Activated naive CD4-positive, alpha-beta T cell treated with Interleukin-2 at 50 U/mL for 16 hours (primary cell): Measurements from ENCODE around the gene EBLN2.

ENCODE experiments used
- DNase-seq: peaks from one replicate; pipeline ENCODE4 v3.0.0-alpha.2; 2020

EBLN2 gene

DNA sequence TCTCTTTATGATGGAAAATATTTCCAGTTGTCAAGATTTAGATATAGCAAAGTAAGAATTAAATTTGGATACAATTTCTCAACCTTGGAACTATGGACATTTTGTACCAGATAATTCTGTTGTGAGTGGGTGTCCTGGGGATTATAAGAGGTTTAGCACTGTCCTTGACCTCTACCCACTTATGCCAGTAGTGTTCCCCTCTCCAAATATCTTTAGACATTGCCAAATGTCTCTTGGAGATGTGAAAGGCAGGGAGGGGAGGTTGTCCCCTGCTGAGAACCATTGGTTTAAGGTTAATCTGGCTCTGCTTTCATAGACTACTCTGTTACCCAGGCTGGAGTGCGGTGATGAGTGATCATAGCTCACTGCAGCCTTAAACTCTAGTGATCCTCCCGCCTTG lies at the start of gene EBLN2:
Gene EBLN2 (plus strand): TSS at position 244 of the 400 bp plus-strand sequence. CDS start 423 bp downstream, outside the sequence.
- no peak for DNase-seq

GRCh38 chr3:73018298-73018697 lies 43.2 kb upstream of the EBLN2 start:
- no peak for DNase-seq

GRCh38 chr3:73018790-73019441 lies 42.5 kb upstream of the EBLN2 start:
- no peak for DNase-seq

- DNase-seq: no peak
Measured at GRCh38 chr3:73021301-73021835, 40.1 kb upstream of the EBLN2 start.

- no peak for DNase-seq
Measured at GRCh38 chr3:73024836-73025235, 36.6 kb upstream of the EBLN2 start.

GRCh38 chr3:73026111-73026759 lies 35.2 kb upstream of the EBLN2 start:
- DNase-seq: no peak

DNA sequence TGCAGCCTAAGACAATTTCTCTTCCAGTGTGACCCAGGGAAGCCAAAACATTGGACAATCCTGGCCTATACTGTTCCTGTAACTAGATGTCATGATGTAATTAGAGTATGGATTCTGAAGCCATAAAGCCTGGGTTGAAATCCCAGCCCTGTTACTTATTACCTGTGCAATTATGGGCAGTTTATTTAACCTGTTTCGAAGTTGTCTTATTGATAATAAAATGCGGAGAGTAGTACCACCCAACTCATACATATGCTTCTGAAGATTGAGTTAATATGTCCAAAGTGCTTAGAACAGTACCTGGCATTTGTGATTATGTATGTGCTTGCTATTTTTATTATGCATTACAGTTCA lies 34.7 kb upstream of the EBLN2 start:
- DNase-seq: no peak

DNA sequence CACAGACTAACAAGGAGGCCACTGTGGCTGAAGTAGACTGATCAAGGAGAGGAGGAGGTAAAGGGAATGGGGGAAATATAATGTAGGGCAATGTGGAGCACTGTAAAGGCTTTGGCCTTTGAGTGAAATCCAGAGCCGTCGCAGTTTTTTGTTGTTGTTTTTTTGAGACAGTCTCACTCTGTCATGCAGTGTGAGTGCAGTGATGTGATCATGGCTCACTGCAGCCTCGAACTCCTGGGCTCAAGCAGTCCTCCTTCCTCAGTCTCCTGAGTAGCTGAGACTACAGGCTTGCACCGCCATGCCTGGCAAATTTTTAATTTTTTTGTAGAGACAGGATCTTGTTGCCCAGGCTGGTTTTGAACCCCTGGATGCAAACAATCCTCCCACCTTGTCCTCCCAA lies 32.7 kb upstream of the EBLN2 start:
- DNase-seq: no peak

- no peak for DNase-seq
Measured at GRCh38 chr3:73029321-73029796, 32.1 kb upstream of the EBLN2 start.

DNA sequence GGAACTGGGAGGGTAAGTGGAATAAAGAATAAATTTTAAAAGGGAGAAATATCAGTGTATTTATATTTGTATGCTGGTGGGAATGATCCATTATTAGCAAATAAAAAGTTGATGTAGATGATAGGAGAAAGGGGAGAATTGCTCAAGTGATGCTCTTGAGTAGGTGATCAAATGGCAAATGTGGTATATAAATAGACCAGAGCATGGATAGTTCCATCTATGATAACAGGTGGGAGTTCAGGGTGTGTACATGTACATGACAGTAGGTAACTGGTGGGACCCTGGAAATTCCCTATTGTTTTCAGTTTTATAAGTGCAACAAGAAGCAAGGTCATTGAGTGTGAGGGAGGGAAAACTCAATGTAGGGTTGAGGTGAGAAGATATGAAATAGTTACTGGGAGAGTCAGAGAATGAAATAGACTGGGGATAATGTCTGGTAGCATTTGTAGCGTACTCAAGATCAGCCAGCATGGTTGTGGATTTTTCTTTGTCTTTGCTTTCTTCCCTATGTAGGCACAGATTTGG lies 31.3 kb upstream of the EBLN2 start:
- no peak for DNase-seq

DNA sequence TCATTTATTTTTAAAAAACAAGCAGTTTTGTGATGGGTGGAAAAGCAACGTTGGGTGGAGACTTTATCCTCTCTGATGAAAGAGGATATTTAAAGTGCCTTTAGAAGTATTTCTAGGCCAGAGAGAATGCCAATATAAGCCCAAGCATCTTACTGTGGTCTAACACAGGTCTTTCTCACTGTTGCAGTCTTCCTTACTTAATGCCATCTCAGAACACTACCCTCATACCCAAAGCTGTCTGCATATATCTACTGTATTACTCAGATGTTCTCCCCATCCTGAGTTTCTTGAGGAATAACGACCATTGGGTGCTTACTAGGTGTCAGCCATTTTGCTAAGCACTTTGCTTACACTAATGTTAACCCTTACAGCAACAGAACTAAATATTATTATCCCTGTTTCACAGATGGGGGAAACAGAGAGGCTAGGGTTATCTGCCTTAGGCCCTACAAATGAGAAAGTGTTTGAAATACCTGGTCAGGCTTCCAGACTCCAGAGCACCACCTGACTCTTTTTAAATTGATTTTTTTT lies 29.8 kb upstream of the EBLN2 start:
- DNase-seq: no peak

DNA sequence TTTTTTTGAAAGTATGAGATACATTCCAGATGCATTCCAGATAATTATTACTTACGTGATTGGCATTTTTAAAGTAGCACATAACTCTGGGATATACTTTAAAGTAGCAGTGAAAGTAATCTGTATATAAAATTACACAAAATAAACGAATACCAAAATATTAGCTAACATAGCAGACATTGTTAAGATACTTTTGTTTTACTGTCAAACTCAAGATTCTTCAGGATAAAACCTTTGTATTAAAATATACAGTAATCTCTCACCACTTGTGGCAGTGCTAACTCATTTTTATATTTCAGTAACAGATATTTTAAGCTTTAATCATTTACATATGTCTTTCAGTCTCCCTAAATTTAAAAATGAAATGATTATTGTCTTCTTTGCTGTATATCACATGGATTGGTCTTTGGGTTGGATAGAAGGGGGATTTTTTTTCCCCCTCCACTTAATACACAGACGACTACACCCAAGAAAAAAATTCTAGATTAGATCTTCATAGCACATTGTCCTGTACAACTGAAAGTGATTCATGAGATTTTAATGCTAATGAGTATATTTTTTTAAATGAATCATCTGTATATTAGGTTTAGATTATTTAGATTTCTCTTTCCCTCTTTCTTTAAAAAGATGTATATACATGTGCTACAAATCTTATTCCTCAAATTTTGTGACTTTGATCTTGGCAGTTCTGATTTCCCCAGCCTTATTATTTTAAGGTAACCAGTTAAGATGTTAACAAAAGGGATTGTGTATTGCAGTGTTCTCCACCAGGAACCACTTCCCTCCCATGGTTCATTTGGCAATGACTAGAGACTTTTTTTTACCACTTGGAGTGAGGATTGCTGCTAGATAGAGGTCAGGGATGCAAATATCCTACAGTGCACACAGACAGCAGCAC lies 24.5 kb upstream of the EBLN2 start:
- no peak for DNase-seq

- DNase-seq: no peak
Measured at GRCh38 chr3:73041537-73041936, 19.9 kb upstream of the EBLN2 start.

- DNase-seq: no peak
Measured at GRCh38 chr3:73043414-73043813, 18.0 kb upstream of the EBLN2 start.

DNA sequence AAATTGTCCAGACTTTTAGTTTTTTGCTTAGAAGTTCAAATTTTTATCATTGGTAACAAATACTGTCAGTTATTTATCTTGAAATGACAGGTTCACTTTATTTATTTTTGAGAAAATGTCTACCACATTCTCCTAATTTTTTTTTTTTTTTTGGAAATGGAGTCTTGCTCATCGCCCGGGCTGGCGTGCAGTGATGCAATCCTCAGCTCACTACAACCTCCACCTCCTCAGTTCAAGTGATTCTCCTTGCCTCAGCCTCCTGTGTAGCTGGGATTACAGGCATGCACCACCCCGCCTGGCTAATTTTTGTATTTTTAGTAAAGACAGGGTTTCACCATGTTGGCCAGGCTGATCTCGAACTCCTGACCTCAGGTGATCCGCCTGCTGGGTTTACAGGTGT lies 16.1 kb upstream of the EBLN2 start:
- DNase-seq: no peak

DNA sequence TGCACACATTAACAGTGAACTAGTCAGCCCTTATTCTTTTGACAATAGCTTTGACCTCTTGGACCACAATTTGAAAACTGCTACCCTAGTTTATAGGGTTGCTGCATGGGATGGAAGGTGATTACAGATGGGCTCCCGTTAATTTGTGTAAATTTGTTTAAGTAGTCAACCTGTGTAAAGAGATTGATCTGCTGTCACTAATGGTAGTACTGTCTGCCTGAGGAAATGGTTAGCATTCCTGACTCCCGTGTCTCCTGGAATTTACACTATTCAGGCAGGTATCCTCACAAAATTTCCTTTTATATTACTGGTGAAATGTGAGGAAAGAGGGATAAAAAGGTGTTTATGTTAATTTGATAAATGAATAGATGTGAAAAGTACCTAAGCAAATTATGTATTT lies 15.3 kb upstream of the EBLN2 start:
- DNase-seq: no peak

- DNase-seq: no peak
Measured at GRCh38 chr3:73049319-73049718, 12.1 kb upstream of the EBLN2 start.

DNA sequence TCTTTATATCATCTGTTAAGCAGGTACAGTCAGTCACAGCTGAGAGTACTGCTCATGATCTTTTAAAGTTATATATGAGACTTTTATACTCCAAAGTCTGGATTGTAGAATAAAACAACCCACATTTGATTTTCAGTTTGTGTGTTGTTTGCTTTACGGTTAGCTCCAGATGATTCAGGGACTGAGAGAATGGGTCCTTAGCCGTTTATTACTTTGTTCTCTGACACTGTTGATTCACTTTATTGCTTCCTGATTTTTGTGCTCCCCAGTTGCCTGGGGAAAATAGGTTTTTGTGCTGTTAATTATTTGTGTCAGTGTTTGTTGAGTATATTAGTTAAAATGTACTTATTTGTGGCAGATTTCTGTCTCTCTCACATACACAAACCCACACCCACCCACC lies 8.6 kb upstream of the EBLN2 start:
- no peak for DNase-seq

- DNase-seq: no peak
Measured at GRCh38 chr3:73055583-73055982, 5.9 kb upstream of the EBLN2 start.

DNA sequence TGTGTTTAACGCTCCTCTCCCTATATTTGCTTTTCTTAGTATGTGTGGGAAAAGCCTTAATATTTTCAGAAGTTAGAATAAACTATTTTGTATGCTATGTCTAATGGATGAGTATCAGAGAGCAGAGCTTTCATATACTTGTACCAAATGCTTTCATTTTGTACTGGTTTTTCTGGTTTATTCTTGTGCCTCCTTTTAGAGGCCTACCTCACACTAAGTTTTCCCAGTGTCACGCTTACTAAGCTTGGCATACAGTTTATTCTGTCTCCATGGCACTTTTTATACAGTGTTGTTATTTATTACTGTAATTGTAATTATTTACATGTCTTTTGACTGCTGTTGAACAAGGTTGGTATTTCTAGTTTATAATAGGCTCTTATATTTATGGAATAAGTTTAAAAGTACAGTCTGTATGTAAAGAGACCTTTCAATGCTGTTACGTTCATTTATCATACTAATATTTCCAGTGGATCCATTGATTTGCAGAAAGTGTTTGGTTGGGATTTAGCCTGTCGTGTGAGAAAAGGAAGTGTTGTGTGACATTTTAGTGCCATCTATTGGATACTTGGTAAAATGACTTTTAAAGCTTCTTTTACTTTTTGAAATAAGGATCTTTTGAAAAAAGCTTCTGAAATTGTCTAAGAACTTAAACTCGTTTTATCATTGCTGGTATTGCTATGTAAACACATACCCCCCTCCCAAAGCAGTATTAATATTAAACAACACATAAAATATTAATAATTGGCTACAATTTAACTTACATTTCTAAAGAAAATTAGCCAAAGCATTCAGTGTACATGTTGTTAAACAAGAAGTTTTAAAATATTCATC lies 5.2 kb upstream of the EBLN2 start:
- DNase-seq: no peak

DNA sequence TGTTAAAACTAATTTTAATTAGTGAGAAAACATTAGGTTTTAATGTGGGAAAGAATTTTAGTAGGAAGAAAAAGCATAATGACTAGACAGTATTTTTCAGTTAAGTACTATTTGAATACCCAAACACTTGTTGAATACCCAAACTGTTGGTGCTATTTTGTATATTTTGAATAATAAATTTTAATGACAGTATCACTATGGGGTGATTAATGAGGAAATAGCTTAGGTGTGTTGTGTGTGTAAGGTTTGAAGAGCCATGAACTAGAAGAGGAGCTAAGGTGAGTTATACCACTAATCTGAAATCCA lies 4.7 kb upstream of the EBLN2 start:
- no peak for DNase-seq

DNA sequence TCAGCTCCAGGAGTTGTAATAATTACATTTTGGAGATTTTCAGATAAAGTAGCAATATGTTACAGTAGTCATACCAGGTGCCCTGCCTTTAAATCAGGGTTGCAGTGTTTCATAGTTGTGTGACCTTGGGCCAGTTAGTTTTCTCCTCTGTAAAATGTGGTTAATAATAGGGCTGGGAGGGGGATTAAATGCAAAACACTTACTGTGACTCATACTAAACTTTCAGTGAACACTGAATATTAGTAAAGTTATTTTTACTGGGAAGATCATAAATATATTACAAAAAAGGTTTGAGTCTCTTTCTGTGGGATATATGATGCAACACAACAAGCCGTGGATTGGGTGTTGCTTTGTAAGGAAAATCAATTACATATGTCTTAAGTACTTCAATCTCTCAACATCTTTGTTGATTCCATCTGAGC lies 1.1 kb upstream of the EBLN2 start:
- no peak for DNase-seq
